ENCODE results near the gene LDB2.

The LDB2 gene

GRCh38 chr4:16717266-16717970, 181.0 kb downstream of the LDB2 start:
- no peak for TF ChIP-seq CTCF (IDR thresholded peaks at IDR 0.05; ENCODE audit: low read depth, low read length)
- Histone ChIP-seq H3K9me3 (ENCODE audit: severe bottlenecking) (no peaks in the 10 kb centered on the region), H3K27ac (no peak overlapping the region), H3K27me3 (ENCODE audit: insufficient read depth, low read depth, severe bottlenecking) (peaks cover 4% of the 10 kb centered on the region), H3K36me3 (no peaks in the 10 kb centered on the region), H3K4me3 (ENCODE audit: low read depth, low read length) (no peak overlapping the region)
- no peak for DNase-seq

GRCh38 chr4:16715482-16715881, 183.0 kb downstream of the LDB2 start:
- H3K36me3 ChIP-seq = no peaks in the 10 kb centered on the region
- no peak overlapping the region for H3K27ac ChIP-seq
- H3K27me3 ChIP-seq (ENCODE audit: insufficient read depth, low read depth, severe bottlenecking) = peaks cover 12% of the 10 kb centered on the region
- H3K4me3 ChIP-seq (ENCODE audit: low read depth, low read length) = no peak overlapping the region
- DNase-seq = no peak
- TF ChIP-seq CTCF (IDR thresholded peaks at IDR 0.05; ENCODE audit: low read depth, low read length) = no peak
- no peaks in the 10 kb centered on the region for H3K9me3 ChIP-seq (ENCODE audit: severe bottlenecking)

- DNase-seq = no peak
- no peaks in the 10 kb centered on the region for H3K36me3 ChIP-seq
- H3K27me3 ChIP-seq (ENCODE audit: insufficient read depth, low read depth, severe bottlenecking) = peaks cover 12% of the 10 kb centered on the region
- no peak overlapping the region for H3K27ac ChIP-seq
- no peak for TF ChIP-seq CTCF (IDR thresholded peaks at IDR 0.05; ENCODE audit: low read depth, low read length)
- no peak overlapping the region for H3K4me3 ChIP-seq (ENCODE audit: low read depth, low read length)
- no peaks in the 10 kb centered on the region for H3K9me3 ChIP-seq (ENCODE audit: severe bottlenecking)
These were observed 184.3 kb downstream of the LDB2 start for GRCh38 chr4:16714191-16714590.

GRCh38 chr4:16713696-16714095, 184.7 kb downstream of the LDB2 start:
- Histone ChIP-seq H3K9me3 (ENCODE audit: severe bottlenecking) (no peaks in the 10 kb centered on the region), H3K4me3 (ENCODE audit: low read depth, low read length) (no peak overlapping the region), H3K36me3 (no peaks in the 10 kb centered on the region), H3K27ac (no peak overlapping the region), H3K27me3 (ENCODE audit: insufficient read depth, low read depth, severe bottlenecking) (peaks cover 12% of the 10 kb centered on the region)
- no peak for DNase-seq
- no peak for TF ChIP-seq CTCF (IDR thresholded peaks at IDR 0.05; ENCODE audit: low read depth, low read length)

GRCh38 chr4:16713271-16713670, 185.2 kb downstream of the LDB2 start:
- H3K27ac ChIP-seq = no peak overlapping the region
- H3K36me3 ChIP-seq = no peaks in the 10 kb centered on the region
- DNase-seq = no peak
- no peak for TF ChIP-seq CTCF (IDR thresholded peaks at IDR 0.05; ENCODE audit: low read depth, low read length)
- H3K9me3 ChIP-seq (ENCODE audit: severe bottlenecking) = no peaks in the 10 kb centered on the region
- H3K27me3 ChIP-seq (ENCODE audit: insufficient read depth, low read depth, severe bottlenecking) = peaks cover 14% of the 10 kb centered on the region
- H3K4me3 ChIP-seq (ENCODE audit: low read depth, low read length) = no peak overlapping the region

GRCh38 chr4:16710198-16710597, 188.2 kb downstream of the LDB2 start:
- TF ChIP-seq CTCF (IDR thresholded peaks at IDR 0.05; ENCODE audit: low read depth, low read length) = no peak
- DNase-seq = no peak
- H3K4me3 ChIP-seq (ENCODE audit: low read depth, low read length) = no peak overlapping the region
- peaks cover 33% of the 10 kb centered on the region for H3K27me3 ChIP-seq (ENCODE audit: insufficient read depth, low read depth, severe bottlenecking)
- H3K36me3 ChIP-seq = no peaks in the 10 kb centered on the region
- H3K9me3 ChIP-seq (ENCODE audit: severe bottlenecking) = no peaks in the 10 kb centered on the region
- H3K27ac ChIP-seq = no peak overlapping the region
